CD4-positive, alpha-beta T cell treated with Interleukin-2 at 100 ng/mL for 4 hours (primary cell): ENCODE data around the gene RBL2.
"Not testable (repeated sequence)": the region's sequence is repeated elsewhere in the genome, so short reads cannot be mapped to it uniquely, and the experiment has no call there.

Experiments
- DNase-seq: peaks from one replicate; pipeline ENCODE4 v3.0.0-alpha.2; 2020; ENCODE audit warnings: low spot score

RBL2 gene

GRCh38 chr16:53504665-53505064, 70.4 kb downstream of the RBL2 start:
- peak; percentile 27 for DNase-seq

DNA sequence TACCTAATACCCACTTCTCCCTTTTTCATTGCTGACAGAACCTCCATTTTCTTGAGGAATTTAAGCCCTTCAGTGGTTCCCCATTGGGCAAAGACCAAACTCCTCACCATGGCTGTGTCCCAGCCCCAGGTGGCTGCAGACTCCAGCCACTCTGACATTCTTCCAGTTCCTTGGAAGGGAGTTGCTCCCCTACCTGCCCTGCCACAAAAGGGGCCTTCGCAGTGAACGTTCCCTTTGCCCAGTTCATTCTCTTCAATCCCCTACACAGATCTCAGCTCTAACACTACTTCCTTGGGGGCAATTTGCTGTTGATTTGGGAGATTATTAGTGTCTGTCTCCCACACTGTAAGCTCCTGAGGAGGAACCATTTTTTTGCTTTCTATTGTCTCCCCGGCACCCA, 72.0 kb downstream of the RBL2 start:
- no peak for DNase-seq

GRCh38 chr16:53507464-53508179, 73.4 kb downstream of the RBL2 start:
- no peak for DNase-seq

GRCh38 chr16:53509906-53510703, 75.8 kb downstream of the RBL2 start:
- peak; percentile 63 for DNase-seq

DNA sequence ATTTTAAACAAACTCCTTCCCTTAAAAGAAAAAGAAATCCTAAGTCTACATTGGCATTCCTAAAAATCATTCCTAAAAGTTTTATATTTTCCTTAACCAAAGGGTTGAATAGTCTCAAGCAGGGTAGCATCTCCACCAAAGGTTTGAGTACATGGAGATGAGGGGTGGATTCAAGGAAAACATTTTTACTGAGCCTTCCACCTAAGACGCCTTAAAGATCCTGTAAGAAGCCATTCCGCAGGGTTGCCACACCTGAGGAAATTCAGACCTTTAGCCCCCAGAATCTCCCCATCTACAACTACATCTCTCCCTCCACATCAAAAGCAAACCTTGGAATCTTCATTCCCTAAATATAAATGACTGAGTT, 76.4 kb downstream of the RBL2 start:
- DNase-seq: no peak

GRCh38 chr16:53511084-53511402, 76.8 kb downstream of the RBL2 start:
- no peak for DNase-seq

DNA sequence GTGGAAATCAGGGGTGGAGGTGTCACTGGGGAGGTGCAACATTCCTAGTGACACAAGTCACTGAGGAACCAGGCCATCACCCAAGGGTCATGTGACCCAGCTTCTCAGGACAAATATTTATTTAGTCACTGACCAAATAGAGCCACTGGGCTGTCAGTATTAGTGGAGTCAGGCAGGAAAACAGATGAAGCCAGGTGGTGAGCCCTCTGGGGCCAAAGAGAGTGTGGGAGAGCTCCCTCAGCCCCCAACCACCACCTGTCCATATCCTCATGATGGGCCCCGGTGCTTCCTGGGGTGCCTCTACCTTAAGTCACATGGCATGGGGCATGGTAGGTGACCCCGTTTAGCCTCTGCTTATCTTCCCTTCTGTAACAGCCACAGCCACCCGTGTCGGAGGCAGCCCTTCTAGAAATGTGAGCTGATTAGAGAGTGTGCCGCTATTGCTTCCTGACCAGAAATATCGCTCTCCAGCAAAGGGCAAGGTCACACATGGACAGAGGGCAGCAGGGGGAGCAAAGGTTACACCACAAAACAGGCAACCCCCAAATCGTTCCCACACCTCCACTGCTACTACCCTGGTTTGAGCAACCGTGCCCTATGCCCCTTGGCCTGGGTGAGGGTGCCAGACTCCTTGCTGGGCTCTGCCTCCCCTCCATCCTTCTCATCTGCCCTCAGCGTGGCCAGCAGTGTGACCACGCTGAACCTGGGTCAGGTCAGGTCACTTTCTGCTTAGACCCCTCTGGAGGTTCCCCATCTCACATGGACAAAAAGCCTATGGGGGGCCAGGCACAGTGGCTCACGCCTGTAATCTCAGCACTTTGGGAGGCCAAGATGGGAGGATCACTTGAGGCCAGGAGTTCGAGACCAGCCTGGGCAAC, 77.4 kb downstream of the RBL2 start:
- no peak for DNase-seq

GRCh38 chr16:53512795-53513194, 78.5 kb downstream of the RBL2 start:
- not testable (repeated sequence) for DNase-seq

DNA sequence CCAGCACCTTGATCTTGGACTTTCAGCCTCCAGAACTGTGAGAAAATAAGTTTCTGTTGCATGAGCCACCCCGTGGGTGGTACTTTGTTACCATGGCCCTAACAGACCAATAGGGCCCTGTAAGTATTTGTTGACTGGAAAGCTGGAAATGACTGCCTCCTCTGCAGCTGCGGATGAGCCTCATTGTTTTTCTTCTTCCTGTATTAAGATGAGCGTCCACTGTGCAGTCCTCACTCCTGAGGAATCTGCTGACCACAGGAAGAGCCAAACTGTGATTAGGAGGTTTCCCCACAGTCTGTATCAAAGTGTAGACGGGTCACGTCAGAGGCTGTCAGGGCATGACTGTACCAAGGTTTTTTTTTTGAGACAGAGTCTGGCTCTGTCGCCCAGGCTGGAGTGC, 81.0 kb downstream of the RBL2 start:
- DNase-seq: no peak

DNA sequence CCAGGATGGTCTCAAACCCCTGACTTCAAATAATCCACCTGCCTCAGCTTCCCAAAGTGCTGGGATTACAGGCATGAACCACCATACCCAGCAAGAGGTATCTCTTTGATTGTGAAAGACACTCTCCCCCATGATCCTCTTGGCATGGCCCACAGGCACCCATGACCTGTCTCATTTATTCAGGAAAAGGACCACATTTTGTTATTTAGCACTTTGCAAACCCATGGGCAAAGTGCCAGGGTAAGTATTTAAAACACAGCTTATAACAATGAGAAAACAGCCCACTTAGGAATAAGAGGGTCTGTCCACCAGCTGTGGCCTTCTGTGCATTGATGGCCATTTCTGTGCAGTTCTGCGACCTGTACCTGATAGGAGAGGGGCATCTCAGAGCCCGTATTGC, 81.5 kb downstream of the RBL2 start:
- DNase-seq: no peak

GRCh38 chr16:53517851-53518250, 83.6 kb downstream of the RBL2 start:
- DNase-seq: no peak

- peak; percentile 77 for DNase-seq
Measured at GRCh38 chr16:53518550-53519416, 84.5 kb downstream of the RBL2 start.

GRCh38 chr16:53519417-53520091, 85.3 kb downstream of the RBL2 start:
- no peak for DNase-seq

DNA sequence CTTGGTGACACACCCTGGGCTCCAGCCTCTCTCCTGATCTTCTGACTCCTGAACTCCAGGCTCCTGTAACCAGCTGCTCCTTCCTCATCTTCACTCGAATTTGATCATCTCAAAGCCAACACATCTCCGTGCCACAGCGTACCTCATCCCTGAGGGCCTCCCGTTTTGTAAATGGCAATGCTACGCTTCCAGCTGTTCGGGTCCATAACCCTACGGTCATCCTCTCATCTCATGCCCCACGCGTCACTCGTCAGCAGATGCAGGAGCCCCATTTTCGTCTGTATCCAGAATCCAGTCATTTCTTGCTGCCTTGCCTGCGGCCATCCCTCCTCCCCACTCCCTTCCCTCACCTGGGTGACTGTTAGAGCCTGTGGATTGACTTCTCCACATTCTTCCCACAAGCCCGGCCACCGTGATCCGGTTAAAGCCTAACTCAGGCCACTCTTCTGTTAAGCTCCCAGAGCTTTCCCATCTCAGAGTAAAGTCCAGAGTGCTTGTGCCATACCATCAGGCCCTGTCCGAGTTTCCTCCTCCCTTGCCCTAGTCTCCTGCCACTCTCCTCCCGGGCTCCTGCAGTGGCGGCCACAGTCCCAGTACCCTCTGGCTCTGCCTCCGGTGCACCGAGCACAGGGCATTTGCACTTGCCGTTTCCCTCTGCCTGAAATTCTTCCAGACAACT, 89.0 kb downstream of the RBL2 start:
- DNase-seq: no peak

DNA sequence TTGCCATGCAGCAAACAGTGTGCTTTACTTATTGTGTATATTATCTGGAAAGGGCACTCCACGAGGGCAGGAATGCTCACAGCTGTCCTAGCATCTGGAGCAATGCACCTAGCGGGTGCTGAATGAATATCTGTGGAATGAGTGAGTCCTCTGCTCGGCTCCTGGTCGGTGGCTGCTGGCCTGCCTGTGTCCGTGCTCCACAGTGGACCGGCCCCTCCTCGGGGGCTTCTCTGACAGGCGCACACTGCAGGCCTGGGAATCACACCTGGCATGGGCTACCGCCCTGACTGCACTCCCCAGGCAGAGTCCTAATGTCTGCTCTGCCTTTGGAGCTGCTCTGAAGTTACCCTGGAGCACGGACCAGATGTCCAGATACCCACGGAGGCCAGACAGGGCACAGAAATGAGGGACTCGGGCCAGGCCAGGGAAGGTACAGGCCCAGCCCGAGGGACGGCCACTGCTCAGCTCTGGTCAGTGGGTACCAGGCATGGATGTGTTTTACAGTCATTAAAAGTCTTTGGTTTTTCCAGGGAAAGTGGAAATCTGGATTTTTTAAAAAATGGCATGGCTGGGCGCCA, 89.8 kb downstream of the RBL2 start:
- no peak for DNase-seq

DNA sequence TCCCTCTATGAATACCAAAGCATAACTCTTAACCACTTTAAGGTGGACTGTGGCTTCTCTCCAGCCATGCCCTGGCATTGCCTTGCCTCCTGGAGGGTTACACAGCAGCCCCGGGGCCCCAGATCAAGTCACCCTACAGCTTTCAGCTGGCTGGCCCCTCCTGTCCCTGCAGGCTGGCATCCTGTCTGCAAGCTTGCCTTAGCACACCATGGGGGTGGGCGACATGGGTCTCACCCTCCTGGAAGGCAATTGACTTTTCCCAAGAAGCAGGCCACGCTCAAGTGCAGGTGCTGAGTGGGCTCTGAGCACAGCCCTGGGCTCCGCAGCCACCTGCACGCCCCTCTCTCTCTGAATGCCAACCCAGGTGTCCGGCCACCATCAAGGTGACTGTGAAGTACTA, 94.5 kb downstream of the RBL2 start:
- DNase-seq: no peak

DNA sequence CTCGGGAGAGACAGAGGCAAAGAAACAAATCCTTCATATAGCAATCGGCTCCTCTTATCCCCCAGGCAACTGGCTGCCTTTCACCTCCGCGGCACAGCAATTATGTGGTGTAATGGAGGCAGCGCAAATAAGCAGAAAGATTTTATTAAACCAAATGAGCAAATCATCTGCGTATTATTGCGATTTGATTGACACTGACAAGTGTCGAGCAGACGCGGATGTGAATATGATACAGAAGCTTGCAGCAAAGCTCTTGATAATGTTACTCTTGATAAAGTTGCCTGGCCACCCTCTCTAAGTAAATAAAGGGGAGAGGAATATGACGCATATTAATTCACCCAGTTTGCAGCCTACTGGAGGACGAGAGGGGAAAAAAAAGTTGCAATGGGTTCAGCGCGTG, 95.2 kb downstream of the RBL2 start:
- no peak for DNase-seq

GRCh38 chr16:53530046-53530445, 95.8 kb downstream of the RBL2 start:
- no peak for DNase-seq

DNA sequence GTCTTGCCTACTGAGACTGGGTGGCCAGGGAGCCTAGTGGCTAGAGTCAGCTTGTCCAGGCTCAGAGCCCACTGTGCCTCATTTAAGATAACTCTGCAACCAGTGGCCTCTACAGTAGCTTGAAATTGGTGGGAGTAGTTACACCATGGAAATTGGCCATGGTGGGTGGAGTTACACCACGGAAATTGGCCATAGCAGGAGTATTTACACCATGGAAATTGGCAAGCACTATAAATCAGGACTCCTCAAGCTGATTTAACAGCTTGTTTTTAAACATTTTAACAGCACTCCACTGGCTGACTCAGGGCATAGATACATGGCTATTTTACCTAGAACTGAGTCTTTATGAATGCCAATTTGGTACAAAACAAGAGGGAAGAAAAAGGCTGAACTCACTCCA, 96.5 kb downstream of the RBL2 start:
- DNase-seq: no peak

DNA sequence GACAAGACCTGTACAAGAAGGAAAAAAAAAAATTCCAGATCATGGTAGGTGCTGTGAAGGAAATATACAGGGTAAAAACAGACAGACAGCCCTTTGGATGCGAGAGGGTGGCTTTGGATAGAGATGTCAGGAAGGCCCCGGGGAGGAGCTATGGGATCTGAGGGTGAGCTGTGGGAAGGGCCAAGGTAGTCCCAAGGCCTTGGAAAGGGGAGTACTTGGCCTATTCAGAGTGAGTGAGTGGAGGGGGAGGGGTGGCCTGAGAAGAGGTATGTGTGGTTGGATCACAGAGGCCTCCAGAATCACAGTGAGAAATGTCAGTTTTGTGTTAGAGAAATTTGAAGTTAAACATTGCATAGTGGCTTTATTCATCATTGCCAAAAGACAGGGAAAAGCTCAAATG, 99.9 kb downstream of the RBL2 start:
- no peak for DNase-seq
